Prostate gland (tissue), 2 donors: ENCODE data around the gene ZNF22. TPM values are rescaled to one million over a fixed set of nuclear protein-coding genes. Genes with fewer than 3 reads are reported as not detected.

Source experiments
- DNase-seq: peaks from one replicate; pipeline ENCODE4 v3.0.0-alpha.2; 2019; ENCODE audit warnings: low spot score
- H3K27ac ChIP-seq, 2 donors: fragments of 200-600 bp; sonication (generic); 2 replicates each; pipeline ENCODE4 v1.5.1; 2017 to 2019
- H3K27me3 ChIP-seq: fragments of 200-600 bp; sonication (generic); replicated peaks from 2 replicates; pipeline ENCODE4 v1.5.1; 2019; ENCODE audit not compliant: insufficient read depth
- H3K36me3 ChIP-seq, 2 donors: fragments of 200-600 bp; sonication (generic); 1 replicate in 1 of 2; 2 replicates in 1 of 2; pipeline versions ENCODE4 v1.5.1 to v1.8.1; 2017 to 2019
- H3K4me1 ChIP-seq: fragments of 200-600 bp; sonication (generic); replicated peaks from 2 replicates; pipeline ENCODE4 v1.5.1; 2019
- H3K4me3 ChIP-seq, 2 donors: fragments of 200-600 bp; sonication (generic); 2 replicates each; pipeline ENCODE4 v1.5.1; 2017 to 2019
- H3K9me3 ChIP-seq: fragments of 200-600 bp; sonication (generic); 2 replicates; pipeline ENCODE4 v1.5.1; 2017
- POLR2A ChIP-seq: fragments of 450-650 bp; IDR thresholded peaks from one replicate; pipeline ENCODE4 v1.6.1; 2016; ENCODE audit warnings: antibody characterized with exemption, mild to moderate bottlenecking
- POLR2AphosphoS5 ChIP-seq: sonication (generic); formaldehyde crosslinking; IDR thresholded peaks from one replicate; pipeline ENCODE4 v1.6.1; 2017; ENCODE audit warnings: antibody characterized with exemption
- WGBS: methylation state at CpG from one replicate; pipeline ENCODE4 v1.1.5; 2018; 5-methylcytosine and 5-hydroxymethylcytosine counted together
- intact Hi-C: fragments of 100-400 bp; cut with DNase I; formaldehyde crosslinking; loops from one replicate; pipeline ENCODE4 v1.14.2; 2022
- total RNA-seq, 2 donors: library from RNA; depleted of rRNA; stranded (reverse); fragments of >200 nt; gene quantifications; one replicate each; pipeline ENCODE4 v1.1.0, GENCODE V29; 2016
- TF ChIP-seq, protein P1 (sequence below), 4 experiments: fragments of 200-600 bp in 2 of 4; fragments of 450-650 bp in 2 of 4; sonication (generic) in 2 of 4; IDR thresholded peaks; 1 replicate in 3 of 4; 2 replicates in 1 of 4; pipeline ENCODE4 v1.5.1; 2016 to 2019; ENCODE audit warnings: antibody characterized with exemption in 4 of 4, mild to moderate bottlenecking in 2 of 4, moderate library complexity in 2 of 4

ZNF22 gene
- total RNA-seq, result 10 to 100 TPM; 15.8 to 24.2 TPM

- Histone ChIP-seq H3K27ac (peak within 1 kb of the TSS; percentile 89 to 90), H3K4me3 (peak within 1 kb of the TSS; percentile 52 to 59), H3K27me3 (no peaks in the 10 kb centered on the region), H3K9me3 (no peaks in the 10 kb centered on the region), H3K36me3 (no peaks in the 10 kb centered on the region), H3K4me1 (peaks cover 6% of the 10 kb centered on the region)
- intact Hi-C loops, result loop anchor here (5.0 kb wide), 1 partner anchor 44 kb away; the partner anchor contains the start of gene RASSF4
- DNase-seq, result no peak
- TF ChIP-seq POLR2AphosphoS5 (peak; percentile 33), POLR2A (peak; percentile 46)
- TF ChIP-seq, protein P1, sequence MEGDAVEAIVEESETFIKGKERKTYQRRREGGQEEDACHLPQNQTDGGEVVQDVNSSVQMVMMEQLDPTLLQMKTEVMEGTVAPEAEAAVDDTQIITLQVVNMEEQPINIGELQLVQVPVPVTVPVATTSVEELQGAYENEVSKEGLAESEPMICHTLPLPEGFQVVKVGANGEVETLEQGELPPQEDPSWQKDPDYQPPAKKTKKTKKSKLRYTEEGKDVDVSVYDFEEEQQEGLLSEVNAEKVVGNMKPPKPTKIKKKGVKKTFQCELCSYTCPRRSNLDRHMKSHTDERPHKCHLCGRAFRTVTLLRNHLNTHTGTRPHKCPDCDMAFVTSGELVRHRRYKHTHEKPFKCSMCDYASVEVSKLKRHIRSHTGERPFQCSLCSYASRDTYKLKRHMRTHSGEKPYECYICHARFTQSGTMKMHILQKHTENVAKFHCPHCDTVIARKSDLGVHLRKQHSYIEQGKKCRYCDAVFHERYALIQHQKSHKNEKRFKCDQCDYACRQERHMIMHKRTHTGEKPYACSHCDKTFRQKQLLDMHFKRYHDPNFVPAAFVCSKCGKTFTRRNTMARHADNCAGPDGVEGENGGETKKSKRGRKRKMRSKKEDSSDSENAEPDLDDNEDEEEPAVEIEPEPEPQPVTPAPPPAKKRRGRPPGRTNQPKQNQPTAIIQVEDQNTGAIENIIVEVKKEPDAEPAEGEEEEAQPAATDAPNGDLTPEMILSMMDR (IDR thresholded peaks at IDR 0.05), result peak in 3 of 4 experiments; percentile 26 to 40 (median 32)
- 1% methylated on average over 62 of the region's 79 CpGs for WGBS
These were observed at the start of gene ZNF22 for GRCh38 chr10:45000752-45001380. TSS of gene ZNF22 (plus strand) at chr10:45000923. CDS start at chr10:45003369, 2,446 bp downstream.

DNA sequence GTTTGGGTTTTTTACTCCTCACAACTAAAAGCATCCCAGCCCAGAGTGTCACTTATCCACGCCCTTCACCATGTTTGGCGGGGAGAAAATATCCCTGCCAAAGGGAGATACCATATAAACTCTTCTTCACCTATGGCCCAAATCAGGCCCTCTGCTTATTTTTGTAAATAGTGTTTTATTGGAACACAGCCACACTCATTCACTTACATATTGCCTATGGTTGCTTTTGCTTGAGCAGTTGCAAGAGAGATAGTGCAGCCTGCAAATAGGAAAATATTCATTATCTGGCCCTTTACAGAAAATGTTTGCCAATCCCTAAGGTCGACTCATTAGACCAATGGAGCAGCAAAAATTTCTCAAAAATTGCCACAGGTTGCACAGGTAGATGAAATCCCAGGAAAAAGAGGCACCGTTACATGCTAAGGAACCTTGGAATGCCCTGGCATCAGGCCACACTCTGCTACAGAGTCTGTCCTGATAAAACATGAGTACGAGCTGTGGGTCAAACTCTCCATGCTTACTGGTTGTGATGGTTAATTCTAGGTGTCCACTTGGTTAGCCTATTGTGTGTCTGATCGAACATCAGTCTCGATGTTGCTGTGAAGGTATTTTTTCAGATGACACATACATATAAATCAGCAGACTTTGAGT is 49.0 kb upstream of the ZNF22 start:
- H3K27ac ChIP-seq, result no peak overlapping the region
- intact Hi-C loops, result loop anchor here (10.0 kb wide), 1 partner anchor 567 kb away; the partner anchor contains the start of gene CXCL12
- H3K4me1 ChIP-seq, result no peaks in the 10 kb centered on the region
- DNase-seq, result no peak
- no peaks in the 10 kb centered on the region for H3K36me3 ChIP-seq
- no peaks in the 10 kb centered on the region for H3K9me3 ChIP-seq
- H3K27me3 ChIP-seq, result no peaks in the 10 kb centered on the region
- TF ChIP-seq POLR2A, result no peak
- TF ChIP-seq, protein P1 (IDR thresholded peaks at IDR 0.05), result no peak
- no peak for TF ChIP-seq POLR2AphosphoS5
- 90% methylated on average over 7 of the region's 7 CpGs for WGBS
- H3K4me3 ChIP-seq, result no peak overlapping the region

- DNase-seq, result no peak
- 58% methylated on average over 2 of the region's 2 CpGs for WGBS
These were observed 47.9 kb upstream of the ZNF22 start for GRCh38 chr10:44952779-44953231.

DNA sequence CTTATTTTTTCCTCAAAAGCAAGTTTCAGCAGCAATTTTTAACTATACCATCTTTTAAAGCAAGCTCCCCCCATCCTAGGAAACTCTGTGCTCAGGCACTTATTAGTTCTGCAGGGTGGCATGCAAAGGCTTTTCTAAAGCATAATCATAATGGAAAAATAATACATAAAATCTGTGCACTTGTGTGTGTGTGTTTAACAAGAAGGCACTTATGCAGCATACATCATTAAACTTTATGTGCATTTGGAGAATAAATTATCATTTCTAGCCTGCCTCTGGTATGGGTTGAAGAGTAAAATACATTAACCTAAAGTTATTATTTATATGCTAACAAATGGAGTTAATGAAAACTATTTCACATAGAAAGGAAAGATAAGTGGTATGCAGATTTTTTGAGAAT is 46.7 kb upstream of the ZNF22 start:
- no peak for DNase-seq
- no peaks in the 10 kb centered on the region for H3K27me3 ChIP-seq
- H3K4me3 ChIP-seq, result no peak overlapping the region
- no peaks in the 10 kb centered on the region for H3K4me1 ChIP-seq
- no peak overlapping the region for H3K27ac ChIP-seq
- H3K36me3 ChIP-seq, result no peaks in the 10 kb centered on the region
- TF ChIP-seq POLR2AphosphoS5 (no peak), POLR2A (no peak)
- TF ChIP-seq, protein P1 (IDR thresholded peaks at IDR 0.05), result no peak
- intact Hi-C loops, result loop anchor here (10.0 kb wide), 1 partner anchor 569 kb away; the partner anchor contains the start of gene CXCL12
- no peaks in the 10 kb centered on the region for H3K9me3 ChIP-seq

More at GRCh38 chr10:44952779-44953231, 47.9 kb upstream of the ZNF22 start:
- intact Hi-C loops, result loop anchor here (10.0 kb wide), 1 partner anchor 568 kb away; the partner anchor contains the start of gene CXCL12
- TF ChIP-seq, protein P1 (IDR thresholded peaks at IDR 0.05), result no peak
- TF ChIP-seq POLR2A (no peak), POLR2AphosphoS5 (no peak)
- Histone ChIP-seq H3K36me3 (no peaks in the 10 kb centered on the region), H3K4me3 (no peak overlapping the region), H3K4me1 (no peaks in the 10 kb centered on the region), H3K27ac (no peak overlapping the region), H3K9me3 (no peaks in the 10 kb centered on the region), H3K27me3 (no peaks in the 10 kb centered on the region)
